Panc1 (cell line): ENCODE measurements around the gene ERO1B. TPM values are rescaled to one million over a fixed set of nuclear protein-coding genes. Genes with fewer than 3 reads are reported as not detected.

Experiments
- ATAC-seq: fragments of 200-7000 bp; cut with Tn5 transposase; 2 replicates; pipeline ENCODE4 v1.9.1; 2020; ENCODE audit warnings: mild to moderate bottlenecking, moderate library complexity
- BruUV-seq: library from RNA; stranded (reverse); fragments of 400-500 nt; replicated peaks from 2 replicates; lab custom pipeline; 2021; lab: Mats Ljungman, UMichigan
- CTCF ChIA-PET: fragments of 300-600 bp; sonication (Branson Sonifier 250); formaldehyde crosslinking; loops from one replicate; lab custom pipeline; 2022; ENCODE audit warnings: antibody characterized with exemption; lab: Charles Lee
- POLR2A ChIA-PET: fragments of 300-600 bp; sonication (Branson Sonifier 250); formaldehyde crosslinking; loops from one replicate; lab custom pipeline; 2022; ENCODE audit warnings: antibody characterized with exemption; lab: Charles Lee
- DNase-seq: peaks from one replicate; pipeline ENCODE4 v3.0.0-alpha.2; 2010; ENCODE audit warnings: low read depth, low spot score
- H3K27ac ChIP-seq: 2 replicates; pipeline ENCODE4 v1.5.1; 2011; ENCODE audit warnings: mild to moderate bottlenecking, low read length, inconsistent platforms
- H3K27me3 ChIP-seq: fragments of 200-500 bp; sonication (Bioruptor generic); 2 replicates; pipeline ENCODE4 v1.6.0; 2014; ENCODE audit warnings: low read length, inconsistent platforms; ENCODE audit not compliant: control insufficient read depth, insufficient read depth
- H3K36me3 ChIP-seq: fragments of 200-500 bp; sonication (Bioruptor generic); 2 replicates; pipeline ENCODE4 v1.5.1; 2014; ENCODE audit warnings: inconsistent platforms, mild to moderate bottlenecking, low read length, moderate library complexity; ENCODE audit not compliant: control insufficient read depth, insufficient read depth
- H3K4me1 ChIP-seq: 2 replicates; pipeline ENCODE4 v1.5.1; 2011; ENCODE audit warnings: inconsistent platforms, mild to moderate bottlenecking, low read length, moderate library complexity; ENCODE audit not compliant: control insufficient read depth, insufficient read depth
- H3K4me3 ChIP-seq, 2 experiments: 2 replicates each; pipeline ENCODE4 v1.5.1; 2011 to 2012; ENCODE audit warnings: low read depth in 2 of 2, low read length in 2 of 2, mild to moderate bottlenecking in 2 of 2, inconsistent platforms in 1 of 2, moderate library complexity in 1 of 2
- H3K9me3 ChIP-seq: fragments of 200-500 bp; sonication (Bioruptor generic); 2 replicates; pipeline ENCODE4 v1.5.1; 2014; ENCODE audit warnings: low read depth, mild to moderate bottlenecking, inconsistent platforms, low read length, moderate library complexity; ENCODE audit not compliant: control insufficient read depth, insufficient read depth
- POLR2AphosphoS5 ChIP-seq: IDR thresholded peaks from 2 replicates; pipeline ENCODE4 v1.6.1; 2012; ENCODE audit warnings: mild to moderate bottlenecking, low read depth, low read length, moderate library complexity
- SIN3A ChIP-seq: IDR thresholded peaks from 2 replicates; pipeline ENCODE4 v1.6.1; 2012; ENCODE audit warnings: low read depth, mild to moderate bottlenecking, low read length, moderate library complexity, borderline replicate concordance; ENCODE audit not compliant: insufficient read depth
- TCF7L2 ChIP-seq: IDR thresholded peaks from 2 replicates; pipeline ENCODE4 v1.6.1; 2011; ENCODE audit warnings: mild to moderate bottlenecking, low read depth, low read length, inconsistent platforms
- in situ Hi-C: cut with HindIII; loops from 2 replicates; pipeline ENCODE4 v1.10.0; 2016; ENCODE audit warnings: low sequenced_read_pairs, low pct_unique_long_range_greater_than_20kb
- intact Hi-C: fragments of 100-400 bp; cut with micrococcal nuclease; formaldehyde crosslinking; loops from one replicate; pipeline ENCODE4 v1.10.0; 2022; ENCODE audit not compliant: unreplicated experiment
- total RNA-seq: library from RNA; stranded (reverse); gene quantifications from one replicate; pipeline ENCODE4 v1.2.1, GENCODE V29; 2021; ENCODE audit not compliant: unreplicated experiment
- TF ChIP-seq, protein P1 (sequence below): fragments of 450-650 bp; IDR thresholded peaks from 2 replicates; pipeline ENCODE4 v1.5.1; 2017; ENCODE audit warnings: mild to moderate bottlenecking
- TF ChIP-seq, protein P2 (sequence below), 2 experiments: IDR thresholded peaks; 2 replicates each; pipeline ENCODE4 v1.6.1; 2011 to 2012; ENCODE audit warnings: low read depth in 2 of 2, control low read depth in 1 of 2, low read length in 1 of 2, mild to moderate bottlenecking in 1 of 2, moderate library complexity in 1 of 2; ENCODE audit not compliant: insufficient read depth in 1 of 2

Gene ERO1B
- total RNA-seq, 1 experiment from 2014 or later, result 19.9 TPM

DNA sequence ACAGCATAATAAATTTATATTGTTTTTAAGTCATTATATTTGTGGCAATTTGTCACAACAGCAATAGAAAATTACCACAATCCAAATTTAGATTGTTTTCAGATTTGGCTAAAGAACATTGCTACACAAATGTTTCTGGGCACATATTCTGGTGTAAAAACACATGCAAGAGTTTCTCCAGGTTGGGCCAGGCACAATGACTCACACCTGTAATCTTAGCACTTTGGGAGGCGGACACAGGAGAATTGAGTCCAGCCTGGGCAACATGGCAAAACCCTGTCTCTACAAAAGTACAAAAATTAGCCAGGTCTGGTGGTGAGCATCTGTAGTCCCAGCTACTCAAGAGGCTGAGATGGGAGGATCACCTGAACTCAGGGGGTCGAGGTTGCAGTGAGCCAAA, 8.4 kb downstream of the ERO1B start:
- Histone ChIP-seq H3K27ac (no peak overlapping the region), H3K9me3 (no peaks in the 10 kb centered on the region), H3K36me3 (no peaks in the 10 kb centered on the region), H3K4me3 (no peak overlapping the region), H3K4me1 (peaks cover 4% of the 10 kb centered on the region; the same call in 1 of the 2 replicates), H3K27me3 (no peaks in the 10 kb centered on the region)
- in situ Hi-C loops (no loop called here), intact Hi-C loops (no loop called here)
- no TSS peak for BruUV-seq
- DNase-seq (no peak), ATAC-seq (no peak)
- ChIA-PET POLR2A (interaction anchor here (0.7 kb wide), 1 partner anchor 25 kb away, joined by 6 read pairs; no protein-coding TSS in a partner anchor), CTCF (no interaction called here)
- TF ChIP-seq, protein P1, sequence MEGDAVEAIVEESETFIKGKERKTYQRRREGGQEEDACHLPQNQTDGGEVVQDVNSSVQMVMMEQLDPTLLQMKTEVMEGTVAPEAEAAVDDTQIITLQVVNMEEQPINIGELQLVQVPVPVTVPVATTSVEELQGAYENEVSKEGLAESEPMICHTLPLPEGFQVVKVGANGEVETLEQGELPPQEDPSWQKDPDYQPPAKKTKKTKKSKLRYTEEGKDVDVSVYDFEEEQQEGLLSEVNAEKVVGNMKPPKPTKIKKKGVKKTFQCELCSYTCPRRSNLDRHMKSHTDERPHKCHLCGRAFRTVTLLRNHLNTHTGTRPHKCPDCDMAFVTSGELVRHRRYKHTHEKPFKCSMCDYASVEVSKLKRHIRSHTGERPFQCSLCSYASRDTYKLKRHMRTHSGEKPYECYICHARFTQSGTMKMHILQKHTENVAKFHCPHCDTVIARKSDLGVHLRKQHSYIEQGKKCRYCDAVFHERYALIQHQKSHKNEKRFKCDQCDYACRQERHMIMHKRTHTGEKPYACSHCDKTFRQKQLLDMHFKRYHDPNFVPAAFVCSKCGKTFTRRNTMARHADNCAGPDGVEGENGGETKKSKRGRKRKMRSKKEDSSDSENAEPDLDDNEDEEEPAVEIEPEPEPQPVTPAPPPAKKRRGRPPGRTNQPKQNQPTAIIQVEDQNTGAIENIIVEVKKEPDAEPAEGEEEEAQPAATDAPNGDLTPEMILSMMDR, result no peak
- TF ChIP-seq, protein P2, sequence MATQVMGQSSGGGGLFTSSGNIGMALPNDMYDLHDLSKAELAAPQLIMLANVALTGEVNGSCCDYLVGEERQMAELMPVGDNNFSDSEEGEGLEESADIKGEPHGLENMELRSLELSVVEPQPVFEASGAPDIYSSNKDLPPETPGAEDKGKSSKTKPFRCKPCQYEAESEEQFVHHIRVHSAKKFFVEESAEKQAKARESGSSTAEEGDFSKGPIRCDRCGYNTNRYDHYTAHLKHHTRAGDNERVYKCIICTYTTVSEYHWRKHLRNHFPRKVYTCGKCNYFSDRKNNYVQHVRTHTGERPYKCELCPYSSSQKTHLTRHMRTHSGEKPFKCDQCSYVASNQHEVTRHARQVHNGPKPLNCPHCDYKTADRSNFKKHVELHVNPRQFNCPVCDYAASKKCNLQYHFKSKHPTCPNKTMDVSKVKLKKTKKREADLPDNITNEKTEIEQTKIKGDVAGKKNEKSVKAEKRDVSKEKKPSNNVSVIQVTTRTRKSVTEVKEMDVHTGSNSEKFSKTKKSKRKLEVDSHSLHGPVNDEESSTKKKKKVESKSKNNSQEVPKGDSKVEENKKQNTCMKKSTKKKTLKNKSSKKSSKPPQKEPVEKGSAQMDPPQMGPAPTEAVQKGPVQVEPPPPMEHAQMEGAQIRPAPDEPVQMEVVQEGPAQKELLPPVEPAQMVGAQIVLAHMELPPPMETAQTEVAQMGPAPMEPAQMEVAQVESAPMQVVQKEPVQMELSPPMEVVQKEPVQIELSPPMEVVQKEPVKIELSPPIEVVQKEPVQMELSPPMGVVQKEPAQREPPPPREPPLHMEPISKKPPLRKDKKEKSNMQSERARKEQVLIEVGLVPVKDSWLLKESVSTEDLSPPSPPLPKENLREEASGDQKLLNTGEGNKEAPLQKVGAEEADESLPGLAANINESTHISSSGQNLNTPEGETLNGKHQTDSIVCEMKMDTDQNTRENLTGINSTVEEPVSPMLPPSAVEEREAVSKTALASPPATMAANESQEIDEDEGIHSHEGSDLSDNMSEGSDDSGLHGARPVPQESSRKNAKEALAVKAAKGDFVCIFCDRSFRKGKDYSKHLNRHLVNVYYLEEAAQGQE (IDR thresholded peaks at IDR 0.05; ENCODE audit: insufficient read depth in 1 of 2, low read depth in 2 of 2, low read length in 1 of 2), result no peak
- TF ChIP-seq TCF7L2 (no peak), POLR2AphosphoS5 (no peak), SIN3A (no peak)

GRCh38 chr1:236269439-236269838, 12.3 kb downstream of the ERO1B start:
- ATAC-seq (no peak), DNase-seq (no peak)
- Histone ChIP-seq H3K4me3 (no peak overlapping the region), H3K4me1 (no peaks in the 10 kb centered on the region), H3K27me3 (no peaks in the 10 kb centered on the region), H3K36me3 (no peaks in the 10 kb centered on the region), H3K9me3 (no peaks in the 10 kb centered on the region), H3K27ac (no peak overlapping the region)
- intact Hi-C loops, result no loop called here
- no peak for TF ChIP-seq POLR2AphosphoS5
- TF ChIP-seq, protein P2 (IDR thresholded peaks at IDR 0.05; ENCODE audit: insufficient read depth in 1 of 2, low read depth in 2 of 2, low read length in 1 of 2), result no peak
- no peak for TF ChIP-seq TCF7L2
- TF ChIP-seq SIN3A, result no peak
- TF ChIP-seq, protein P1, result no peak
- CTCF ChIA-PET, result no interaction called here
- no TSS peak for BruUV-seq
- in situ Hi-C loops, result no loop called here
- POLR2A ChIA-PET, result no interaction called here
